PFSK-1 (cell line): ENCODE results near the gene NPY.

Experiments
- FOXP2 ChIP-seq: optimal IDR thresholded peaks from 2 replicates; pipeline ENCODE3; 2011; ENCODE audit warnings: borderline replicate concordance, control low read depth, inconsistent platforms; ENCODE audit not compliant: insufficient read depth; ENCODE audit errors: extremely low read length, extremely low read depth
- POLR2AphosphoS5 ChIP-seq: IDR thresholded peaks from 2 replicates; pipeline ENCODE4 v1.6.1; 2012; ENCODE audit warnings: low read depth, mild to moderate bottlenecking, control low read depth, low read length, moderate library complexity
- SIN3A ChIP-seq: IDR thresholded peaks from 2 replicates; pipeline ENCODE4 v1.6.1; 2012; ENCODE audit warnings: mild to moderate bottlenecking, low read length, moderate library complexity, borderline replicate concordance; ENCODE audit not compliant: insufficient read depth
- TAF1 ChIP-seq: IDR thresholded peaks from 2 replicates; pipeline ENCODE4 v1.6.1; 2012; ENCODE audit warnings: low read length, control low read depth, borderline replicate concordance; ENCODE audit not compliant: insufficient read depth
- TF ChIP-seq, protein P1 (sequence below), 2 experiments: IDR thresholded peaks; 2 replicates each; pipeline versions ENCODE4 v1.6.1 to v1.8.0; 2011 to 2012; ENCODE audit warnings: low read depth in 2 of 2, low read length in 2 of 2, control low read depth in 1 of 2, inconsistent platforms in 1 of 2, mild to moderate bottlenecking in 1 of 2, moderate library complexity in 1 of 2; ENCODE audit not compliant: insufficient read depth in 1 of 2

NPY gene

DNA sequence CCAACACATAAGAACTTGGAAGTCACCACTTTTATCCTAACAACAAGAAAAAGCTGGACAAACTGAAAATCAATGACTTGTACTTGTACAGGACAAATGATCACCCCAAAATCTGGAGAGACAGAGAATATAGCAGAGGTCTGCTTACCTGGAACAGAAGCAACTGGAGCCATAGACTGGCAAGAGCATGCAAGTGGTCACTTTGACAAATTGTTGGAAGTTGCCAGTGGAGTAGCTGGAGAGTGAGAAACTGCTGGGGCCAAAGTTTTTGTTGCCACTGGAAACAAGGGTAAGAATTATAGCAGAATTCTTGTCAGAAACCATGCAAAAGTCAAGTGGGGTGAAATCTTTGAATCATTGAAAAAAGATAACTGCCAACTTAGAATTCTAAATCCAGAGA, 35.2 kb downstream of the NPY start:
- no peak for TF ChIP-seq TAF1
- TF ChIP-seq, protein P1, sequence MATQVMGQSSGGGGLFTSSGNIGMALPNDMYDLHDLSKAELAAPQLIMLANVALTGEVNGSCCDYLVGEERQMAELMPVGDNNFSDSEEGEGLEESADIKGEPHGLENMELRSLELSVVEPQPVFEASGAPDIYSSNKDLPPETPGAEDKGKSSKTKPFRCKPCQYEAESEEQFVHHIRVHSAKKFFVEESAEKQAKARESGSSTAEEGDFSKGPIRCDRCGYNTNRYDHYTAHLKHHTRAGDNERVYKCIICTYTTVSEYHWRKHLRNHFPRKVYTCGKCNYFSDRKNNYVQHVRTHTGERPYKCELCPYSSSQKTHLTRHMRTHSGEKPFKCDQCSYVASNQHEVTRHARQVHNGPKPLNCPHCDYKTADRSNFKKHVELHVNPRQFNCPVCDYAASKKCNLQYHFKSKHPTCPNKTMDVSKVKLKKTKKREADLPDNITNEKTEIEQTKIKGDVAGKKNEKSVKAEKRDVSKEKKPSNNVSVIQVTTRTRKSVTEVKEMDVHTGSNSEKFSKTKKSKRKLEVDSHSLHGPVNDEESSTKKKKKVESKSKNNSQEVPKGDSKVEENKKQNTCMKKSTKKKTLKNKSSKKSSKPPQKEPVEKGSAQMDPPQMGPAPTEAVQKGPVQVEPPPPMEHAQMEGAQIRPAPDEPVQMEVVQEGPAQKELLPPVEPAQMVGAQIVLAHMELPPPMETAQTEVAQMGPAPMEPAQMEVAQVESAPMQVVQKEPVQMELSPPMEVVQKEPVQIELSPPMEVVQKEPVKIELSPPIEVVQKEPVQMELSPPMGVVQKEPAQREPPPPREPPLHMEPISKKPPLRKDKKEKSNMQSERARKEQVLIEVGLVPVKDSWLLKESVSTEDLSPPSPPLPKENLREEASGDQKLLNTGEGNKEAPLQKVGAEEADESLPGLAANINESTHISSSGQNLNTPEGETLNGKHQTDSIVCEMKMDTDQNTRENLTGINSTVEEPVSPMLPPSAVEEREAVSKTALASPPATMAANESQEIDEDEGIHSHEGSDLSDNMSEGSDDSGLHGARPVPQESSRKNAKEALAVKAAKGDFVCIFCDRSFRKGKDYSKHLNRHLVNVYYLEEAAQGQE (IDR thresholded peaks at IDR 0.05; ENCODE audit: insufficient read depth in 1 of 2, low read depth in 2 of 2, low read length in 2 of 2), result no peak
- no peak for TF ChIP-seq POLR2AphosphoS5
- TF ChIP-seq FOXP2, result no peak
- no peak for TF ChIP-seq SIN3A

- TF ChIP-seq POLR2AphosphoS5 (no peak), SIN3A (no peak), TAF1 (no peak), FOXP2 (no peak)
- TF ChIP-seq, protein P1 (IDR thresholded peaks at IDR 0.05; ENCODE audit: insufficient read depth in 1 of 2, low read depth in 2 of 2, low read length in 2 of 2), result no peak
Observed at GRCh38 chr7:24323961-24324480, 40.0 kb downstream of the NPY start.

GRCh38 chr7:24325708-24326107, 41.7 kb downstream of the NPY start:
- TF ChIP-seq POLR2AphosphoS5 (no peak), SIN3A (no peak), TAF1 (no peak)
- TF ChIP-seq, protein P1 (IDR thresholded peaks at IDR 0.05; ENCODE audit: insufficient read depth in 1 of 2, low read depth in 2 of 2, low read length in 2 of 2), result no peak

- TF ChIP-seq FOXP2 (no peak), TAF1 (no peak), SIN3A (no peak), POLR2AphosphoS5 (no peak)
- TF ChIP-seq, protein P1 (IDR thresholded peaks at IDR 0.05; ENCODE audit: insufficient read depth in 1 of 2, low read depth in 2 of 2, low read length in 2 of 2), result no peak
Observed at GRCh38 chr7:24328050-24328449, 44.1 kb downstream of the NPY start.

GRCh38 chr7:24328894-24329293, 44.9 kb downstream of the NPY start:
- TF ChIP-seq FOXP2 (no peak), SIN3A (no peak), TAF1 (no peak), POLR2AphosphoS5 (no peak)
- TF ChIP-seq, protein P1 (IDR thresholded peaks at IDR 0.05; ENCODE audit: insufficient read depth in 1 of 2, low read depth in 2 of 2, low read length in 2 of 2), result no peak
